Osteoblast (primary cell): ENCODE measurements around the gene HOXB13. TPM values are rescaled to one million over a fixed set of nuclear protein-coding genes. Genes with fewer than 3 reads are reported as not detected.

Experiments used
- DNase-seq: peaks from one replicate; pipeline ENCODE4 v3.0.0; 2011; ENCODE audit warnings: low spot score, mixed read lengths; ENCODE audit not compliant: insufficient read length; ENCODE audit errors: missing footprints
- H2AFZ ChIP-seq: 2 replicates; pipeline ENCODE4 v1.6.0; 2011; ENCODE audit warnings: mild to moderate bottlenecking, low read length
- H3K27ac ChIP-seq: 2 replicates; pipeline ENCODE4 v1.5.1; 2011; ENCODE audit warnings: mild to moderate bottlenecking, low read depth, low read length, moderate library complexity
- H3K27me3 ChIP-seq: 2 replicates; pipeline ENCODE4 v1.6.0; 2012; ENCODE audit warnings: mild to moderate bottlenecking, control low read depth, inconsistent platforms, low read length, moderate library complexity; ENCODE audit not compliant: insufficient read depth
- H3K36me3 ChIP-seq: 2 replicates; pipeline ENCODE4 v1.5.1; 2011; ENCODE audit warnings: mild to moderate bottlenecking, low read length, control low read depth, moderate library complexity; ENCODE audit not compliant: insufficient read depth
- H3K4me1 ChIP-seq: 2 replicates; pipeline ENCODE4 v1.5.1; 2011; ENCODE audit warnings: mild to moderate bottlenecking, low read length, control low read depth, moderate library complexity; ENCODE audit not compliant: insufficient read depth
- H3K4me2 ChIP-seq: 2 replicates; pipeline ENCODE4 v1.6.0; 2011; ENCODE audit warnings: mild to moderate bottlenecking, low read length; ENCODE audit not compliant: insufficient read depth
- H3K4me3 ChIP-seq: fragments of 200-600 bp; sonication (generic); 3 replicates; pipeline ENCODE4 v1.5.1; 2012; ENCODE audit warnings: mild to moderate bottlenecking, low read length, inconsistent platforms; ENCODE audit not compliant: insufficient read depth
- H3K79me2 ChIP-seq: 2 replicates; pipeline ENCODE4 v1.6.0; 2012; ENCODE audit warnings: mild to moderate bottlenecking, low read length, control low read depth, inconsistent platforms; ENCODE audit not compliant: insufficient read depth
- H3K9me3 ChIP-seq: 2 replicates; pipeline ENCODE4 v1.5.1; 2011; ENCODE audit warnings: low read depth, low read length, control low read depth
- H4K20me1 ChIP-seq: 2 replicates; pipeline ENCODE4 v1.6.0; 2012; ENCODE audit warnings: mild to moderate bottlenecking, low read length, control low read depth; ENCODE audit not compliant: insufficient read depth
- CTCF ChIP-seq: IDR thresholded peaks from 2 replicates; pipeline ENCODE4 v1.5.1; 2011; ENCODE audit warnings: mild to moderate bottlenecking, low read depth, low read length, moderate library complexity; ENCODE audit errors: extremely low read depth
- total RNA-seq: library from RNA; depleted of rRNA; stranded (reverse); fragments of >200 nt; gene quantifications from 2 replicates; pipeline ENCODE4 v1.2.3, GENCODE V29; 2012

HOXB13 gene
- total RNA-seq, 1 donor, result not detected

DNA sequence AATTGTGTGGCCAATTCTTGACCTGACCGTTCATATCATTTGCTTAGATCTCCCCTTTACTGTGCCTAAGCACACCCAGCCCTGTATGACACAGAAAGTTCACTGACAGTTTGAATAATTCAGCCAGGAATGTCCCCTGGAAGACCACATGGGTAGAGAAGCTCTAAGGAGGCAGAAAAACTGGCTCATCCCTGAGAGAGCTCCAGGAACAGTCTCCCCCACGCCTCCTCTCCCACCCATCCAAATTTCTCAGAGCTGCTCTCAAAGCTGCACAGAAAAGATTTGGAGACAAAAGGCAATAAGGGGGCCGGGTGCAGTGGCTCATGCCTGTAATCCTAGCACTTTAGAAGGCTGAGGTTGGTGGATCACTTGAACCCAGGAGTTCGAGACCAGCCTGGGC lies 17.4 kb downstream of the HOXB13 start:
- H3K27me3 ChIP-seq, result peaks cover 53% of the 10 kb centered on the region
- TF ChIP-seq CTCF, result no peak
- no peak overlapping the region for H3K4me2 ChIP-seq
- no peaks in the 10 kb centered on the region for H4K20me1 ChIP-seq
- no peak overlapping the region for H2AFZ ChIP-seq
- no peak overlapping the region for H3K27ac ChIP-seq
- no peaks in the 10 kb centered on the region for H3K36me3 ChIP-seq
- no peaks in the 10 kb centered on the region for H3K4me1 ChIP-seq
- no peak for DNase-seq
- H3K4me3 ChIP-seq, result no peak overlapping the region
- no peaks in the 10 kb centered on the region for H3K79me2 ChIP-seq
- no peaks in the 10 kb centered on the region for H3K9me3 ChIP-seq

DNA sequence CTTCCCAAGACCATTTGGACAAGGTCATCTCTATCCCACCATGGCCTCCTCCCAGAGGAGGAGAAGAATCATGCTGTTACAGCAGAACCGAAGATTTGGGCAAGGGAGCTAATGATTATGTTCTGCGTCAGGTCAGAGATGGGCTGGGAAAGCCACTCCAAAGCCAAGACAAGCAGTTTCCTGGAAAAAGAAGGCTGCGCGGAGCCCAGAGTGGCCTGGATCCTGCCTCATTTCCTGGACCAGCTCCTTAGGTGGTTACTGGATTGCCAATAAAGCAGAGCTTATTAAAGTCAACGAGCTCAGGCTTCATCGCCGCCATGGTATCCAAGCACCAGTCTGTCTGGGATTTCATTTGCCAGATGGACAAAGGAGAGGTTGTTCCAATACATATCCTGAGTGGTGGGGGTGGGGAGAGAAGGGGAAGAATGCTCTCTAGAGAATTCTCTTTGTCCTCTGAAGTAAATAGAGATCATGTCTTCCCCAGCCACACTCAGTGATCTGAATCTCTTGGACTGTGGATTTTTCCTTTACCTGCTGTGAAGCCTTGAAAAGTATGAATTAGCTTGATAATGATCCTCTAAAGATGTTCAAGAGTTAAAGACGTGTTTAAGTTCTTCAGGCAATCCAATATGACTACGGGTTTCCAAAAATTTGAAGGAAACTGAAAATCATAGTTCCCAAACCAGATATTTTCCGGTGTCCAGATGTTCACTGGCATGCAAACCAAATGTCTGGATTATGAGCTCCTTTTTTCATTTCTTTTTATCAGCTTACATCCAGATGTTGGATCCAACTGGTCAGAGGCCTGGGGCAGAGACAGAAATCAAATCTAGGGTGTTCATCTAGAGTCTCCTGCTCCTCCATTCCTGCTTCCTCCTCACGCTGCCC lies 23.9 kb downstream of the HOXB13 start:
- TF ChIP-seq CTCF, result no peak
- Histone ChIP-seq H3K4me3 (no peak overlapping the region), H3K9me3 (no peaks in the 10 kb centered on the region), H3K27me3 (peaks cover 78% of the 10 kb centered on the region), H3K4me2 (no peak overlapping the region), H4K20me1 (no peaks in the 10 kb centered on the region), H3K79me2 (no peaks in the 10 kb centered on the region), H2AFZ (no peak overlapping the region), H3K36me3 (no peaks in the 10 kb centered on the region), H3K27ac (no peak overlapping the region), H3K4me1 (no peaks in the 10 kb centered on the region)
- DNase-seq, result no peak

DNA sequence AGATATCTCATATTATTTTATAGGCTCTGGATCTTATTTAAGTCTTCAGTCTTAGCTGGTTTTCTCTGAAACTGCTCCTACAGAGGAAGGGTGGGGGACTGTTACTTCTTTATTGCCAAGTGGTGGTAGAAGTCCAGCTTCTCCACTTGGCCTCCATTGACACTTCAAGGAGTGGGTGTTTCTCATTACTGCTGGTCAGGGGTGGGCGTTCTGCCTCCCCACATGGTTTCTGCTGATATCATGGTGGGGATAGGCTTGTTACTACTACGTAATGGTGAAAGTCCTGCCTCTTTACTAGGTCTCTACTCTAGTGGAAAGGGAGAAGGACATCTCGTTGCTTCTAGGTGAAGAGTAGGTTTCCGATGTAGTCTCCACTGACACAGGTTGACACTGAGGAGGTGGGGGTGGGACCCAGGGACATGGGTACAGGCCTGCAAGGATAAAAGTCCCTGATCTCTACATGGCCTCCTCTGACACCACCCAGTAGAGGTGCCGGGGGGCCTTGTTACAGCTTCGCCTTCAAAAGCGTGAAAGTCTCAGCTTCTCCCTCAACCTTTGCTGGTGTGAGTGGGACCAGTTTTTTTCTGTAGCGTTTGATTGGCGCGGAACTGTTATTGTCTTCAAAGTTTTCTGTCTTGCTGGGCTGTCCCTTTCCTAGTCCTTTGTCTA lies 26.6 kb downstream of the HOXB13 start:
- no peaks in the 10 kb centered on the region for H3K9me3 ChIP-seq
- no peaks in the 10 kb centered on the region for H3K4me1 ChIP-seq
- no peak overlapping the region for H3K27ac ChIP-seq
- peaks cover 63% of the 10 kb centered on the region for H3K27me3 ChIP-seq
- H3K4me3 ChIP-seq, result no peak overlapping the region
- no peak overlapping the region for H3K4me2 ChIP-seq
- TF ChIP-seq CTCF, result no peak
- H2AFZ ChIP-seq, result no peak overlapping the region
- H3K79me2 ChIP-seq, result no peaks in the 10 kb centered on the region
- DNase-seq, result no peak
- H4K20me1 ChIP-seq, result no peaks in the 10 kb centered on the region
- no peaks in the 10 kb centered on the region for H3K36me3 ChIP-seq

DNA sequence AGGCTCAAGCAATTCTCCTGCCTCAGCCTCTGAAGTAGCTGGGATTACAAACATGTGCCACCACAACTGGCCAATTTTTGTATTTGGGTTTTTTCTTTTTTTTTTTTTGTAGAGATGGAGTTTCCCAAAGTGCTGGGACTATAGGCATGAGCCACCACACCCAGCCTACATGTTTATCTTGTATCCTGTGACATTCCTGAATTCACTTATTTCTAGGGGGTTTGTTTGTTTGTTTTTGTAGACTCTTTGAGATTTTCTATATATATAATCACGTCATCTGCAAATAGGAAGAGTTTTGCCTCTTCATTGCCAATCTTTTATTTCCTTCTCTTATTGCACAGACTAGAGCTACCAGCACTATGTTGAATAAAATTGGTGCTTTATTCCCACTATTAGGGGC lies 35.4 kb downstream of the HOXB13 start:
- H3K79me2 ChIP-seq, result no peaks in the 10 kb centered on the region
- H3K4me1 ChIP-seq, result no peaks in the 10 kb centered on the region
- TF ChIP-seq CTCF, result no peak
- H4K20me1 ChIP-seq, result no peaks in the 10 kb centered on the region
- H3K36me3 ChIP-seq, result no peaks in the 10 kb centered on the region
- no peak for DNase-seq
- peaks cover 6% of the 10 kb centered on the region for H3K27me3 ChIP-seq
- no peak overlapping the region for H3K27ac ChIP-seq
- H3K9me3 ChIP-seq, result no peaks in the 10 kb centered on the region
- H3K4me2 ChIP-seq, result no peak overlapping the region
- no peak overlapping the region for H2AFZ ChIP-seq
- no peak overlapping the region for H3K4me3 ChIP-seq
